HG02678 (cell line): ENCODE data around the gene SPECC1L.

Source experiments
- ATAC-seq: cut with Tn5 transposase; IDR thresholded peaks from one replicate; pipeline ENCODE4 v1.9.1; 2021; ENCODE audit warnings: mild to moderate bottlenecking, moderate library complexity; ENCODE audit not compliant: unreplicated experiment

The SPECC1L gene

GRCh38 chr22:24426851-24427499 is 156.3 kb downstream of the SPECC1L start:
- ATAC-seq: no peak

- ATAC-seq: peak; percentile 65
These were observed 157.0 kb downstream of the SPECC1L start, which contains the start of gene ADORA2A for GRCh38 chr22:24427500-24428164. ADORA2A (plus strand) TSS chr22:24427599; CDS start chr22:24433405, 5,806 bp downstream.

- ATAC-seq: no peak
These were observed 158.2 kb downstream of the SPECC1L start for GRCh38 chr22:24428751-24429410.

DNA sequence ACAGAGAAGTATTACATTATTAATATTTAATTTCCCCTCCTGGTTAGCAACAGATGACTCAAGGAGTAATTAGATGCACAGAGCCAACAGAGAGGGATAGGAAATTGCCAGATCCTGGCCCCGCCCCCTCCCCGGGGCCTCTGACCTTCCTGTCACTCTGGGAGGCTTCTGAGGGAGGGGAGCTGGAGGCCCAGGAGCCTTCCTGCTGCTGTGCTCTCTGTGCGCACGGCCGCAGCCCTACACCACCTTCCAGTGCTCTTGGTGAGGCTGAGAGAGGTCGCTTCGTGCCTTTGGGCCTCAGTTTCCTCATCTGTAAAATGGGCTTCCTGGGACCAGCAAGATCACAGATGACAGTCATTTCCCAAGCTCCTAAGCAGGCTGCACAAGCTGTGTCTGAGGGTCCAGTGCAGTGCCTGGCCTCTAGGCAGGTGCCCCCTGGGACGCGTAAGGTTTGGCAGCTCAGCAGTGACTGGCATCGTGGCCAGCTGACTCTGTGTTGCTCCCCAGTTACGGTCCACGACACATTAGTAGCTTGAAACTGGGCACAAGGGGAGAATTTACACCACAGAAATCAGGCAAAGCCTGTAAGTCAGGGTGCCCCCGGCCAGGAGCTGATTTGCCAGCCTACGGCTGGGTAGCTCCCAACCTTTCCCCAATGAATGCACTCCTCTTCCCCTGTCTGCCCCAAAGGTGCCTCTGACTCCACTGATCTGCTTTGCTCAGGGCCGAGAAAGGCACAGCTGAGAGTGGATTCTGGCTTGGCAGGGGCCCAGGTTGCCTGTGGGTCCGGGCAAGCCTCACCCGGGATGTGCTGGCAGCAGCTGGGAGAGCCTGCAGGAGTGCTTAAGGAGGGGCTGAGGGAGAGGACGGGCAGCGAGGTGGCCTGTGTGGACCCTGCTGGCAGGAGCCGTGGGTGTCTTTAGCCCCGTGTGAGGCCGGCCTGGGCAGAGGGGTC is 159.1 kb downstream of the SPECC1L start:
- no peak for ATAC-seq

DNA sequence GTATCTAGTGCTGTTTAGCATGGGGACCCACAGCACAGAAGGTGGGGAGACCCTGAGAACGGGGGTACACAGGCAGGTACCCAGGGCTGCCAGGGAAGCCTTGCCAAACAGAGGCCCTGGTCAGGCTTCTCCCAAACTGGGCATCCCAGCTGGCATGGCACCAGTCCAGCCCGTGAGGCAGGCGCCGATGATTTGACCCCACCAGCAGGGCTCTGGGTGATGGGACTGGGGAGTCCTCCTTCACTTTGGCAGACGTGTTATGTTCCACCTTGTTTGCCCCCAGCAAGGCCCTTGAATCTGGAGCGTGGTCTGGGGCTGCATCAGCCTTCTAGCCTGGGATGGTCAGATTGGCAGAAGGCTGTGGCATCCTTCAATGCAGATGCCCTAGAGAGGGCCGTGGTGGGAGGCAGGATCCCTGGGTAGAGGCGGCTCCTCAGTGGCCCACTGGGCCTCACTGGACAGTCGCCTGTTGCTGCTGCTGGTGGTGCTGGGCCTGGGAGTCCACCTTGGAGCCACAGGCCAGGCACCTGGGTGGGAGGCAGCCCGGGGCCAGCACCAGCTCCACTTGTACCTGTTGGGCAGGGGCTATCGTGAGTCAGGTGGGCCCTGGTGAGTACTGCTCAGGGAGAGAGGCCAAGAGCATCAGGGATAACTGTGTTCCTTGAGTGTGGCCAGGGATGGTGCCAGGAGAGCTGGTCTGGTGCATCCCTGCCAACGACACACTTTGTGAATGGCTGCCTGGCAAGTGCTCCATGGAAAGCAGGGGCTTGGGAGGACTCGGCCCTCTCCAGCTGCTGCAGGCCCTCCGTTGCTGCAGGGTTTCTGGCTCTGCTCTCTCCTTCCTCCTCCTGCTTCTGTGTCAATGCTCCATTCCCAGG is 160.0 kb downstream of the SPECC1L start:
- no peak for ATAC-seq

DNA sequence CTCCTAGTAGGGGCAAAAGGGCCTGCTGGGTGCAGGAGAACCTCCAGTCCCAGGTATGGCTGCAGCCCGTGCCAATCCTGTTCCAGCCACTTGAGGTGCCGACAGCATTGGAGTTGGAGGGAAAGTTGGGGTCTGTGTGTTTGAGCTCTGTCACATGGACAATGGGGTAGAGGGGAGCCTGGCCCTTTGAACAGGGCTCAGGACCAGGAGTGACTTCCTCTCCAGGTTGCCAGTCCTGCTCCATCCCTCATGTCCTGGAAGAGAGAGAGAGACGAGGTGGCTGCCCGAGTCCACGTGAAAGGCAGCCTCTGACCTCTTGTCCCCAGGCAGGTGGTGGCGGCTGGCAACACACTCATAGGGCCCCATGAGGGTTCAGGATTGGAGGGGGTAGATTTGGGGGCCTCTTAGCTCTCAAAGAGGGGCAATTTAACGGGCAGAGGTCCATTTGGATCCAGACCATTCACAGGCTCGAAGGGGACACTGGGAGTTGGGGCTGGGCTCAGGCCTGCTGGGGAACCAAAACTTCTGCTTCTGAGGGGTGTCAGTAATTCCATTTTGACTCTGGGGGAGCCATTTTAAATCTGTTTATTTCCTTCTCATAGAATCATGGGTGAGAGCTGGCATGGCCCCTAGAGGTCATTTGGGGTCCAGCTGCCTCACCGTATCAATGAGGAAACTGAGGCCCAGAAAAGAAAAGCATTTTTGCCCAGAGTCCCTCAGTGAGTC is 160.8 kb downstream of the SPECC1L start:
- ATAC-seq: no peak

DNA sequence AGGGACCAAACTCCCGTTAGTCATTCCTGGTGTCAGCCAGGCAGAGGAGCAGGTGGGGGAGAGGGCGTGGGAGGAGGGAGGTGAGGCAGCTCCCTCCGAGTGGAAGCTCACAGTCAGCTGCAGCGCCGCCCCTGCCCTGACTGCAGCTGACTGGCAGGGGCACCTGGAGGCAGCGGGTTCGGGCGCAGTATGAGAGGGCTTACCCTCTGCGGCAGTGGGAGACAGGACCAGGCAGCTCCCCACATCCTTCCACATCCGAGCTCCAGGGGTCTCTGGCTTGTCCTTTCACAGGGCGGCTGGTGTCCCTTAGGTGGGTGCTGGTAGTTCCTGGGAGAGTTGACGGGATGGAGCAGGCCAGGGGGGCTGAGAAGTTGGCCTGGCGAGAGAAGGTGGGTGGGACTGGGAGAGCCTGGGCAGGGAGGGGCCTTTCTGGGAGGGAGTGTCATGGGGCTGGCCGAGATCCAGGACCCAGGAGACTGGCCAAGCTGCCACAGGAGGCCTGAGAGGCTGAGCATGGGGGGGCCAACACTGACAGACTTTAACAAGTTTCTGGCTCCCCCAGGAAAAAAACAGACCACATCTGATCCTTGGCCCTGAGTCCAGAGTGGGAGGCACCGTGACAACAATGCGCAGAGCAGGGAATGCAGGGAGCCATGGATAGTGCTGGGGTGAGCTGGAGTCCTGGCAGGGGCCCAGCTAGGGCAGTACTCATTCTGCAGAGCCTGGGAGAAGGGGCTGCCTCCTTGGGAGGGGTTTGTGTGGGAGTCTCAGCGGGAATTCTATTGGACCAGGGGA is 161.6 kb downstream of the SPECC1L start:
- ATAC-seq: no peak

DNA sequence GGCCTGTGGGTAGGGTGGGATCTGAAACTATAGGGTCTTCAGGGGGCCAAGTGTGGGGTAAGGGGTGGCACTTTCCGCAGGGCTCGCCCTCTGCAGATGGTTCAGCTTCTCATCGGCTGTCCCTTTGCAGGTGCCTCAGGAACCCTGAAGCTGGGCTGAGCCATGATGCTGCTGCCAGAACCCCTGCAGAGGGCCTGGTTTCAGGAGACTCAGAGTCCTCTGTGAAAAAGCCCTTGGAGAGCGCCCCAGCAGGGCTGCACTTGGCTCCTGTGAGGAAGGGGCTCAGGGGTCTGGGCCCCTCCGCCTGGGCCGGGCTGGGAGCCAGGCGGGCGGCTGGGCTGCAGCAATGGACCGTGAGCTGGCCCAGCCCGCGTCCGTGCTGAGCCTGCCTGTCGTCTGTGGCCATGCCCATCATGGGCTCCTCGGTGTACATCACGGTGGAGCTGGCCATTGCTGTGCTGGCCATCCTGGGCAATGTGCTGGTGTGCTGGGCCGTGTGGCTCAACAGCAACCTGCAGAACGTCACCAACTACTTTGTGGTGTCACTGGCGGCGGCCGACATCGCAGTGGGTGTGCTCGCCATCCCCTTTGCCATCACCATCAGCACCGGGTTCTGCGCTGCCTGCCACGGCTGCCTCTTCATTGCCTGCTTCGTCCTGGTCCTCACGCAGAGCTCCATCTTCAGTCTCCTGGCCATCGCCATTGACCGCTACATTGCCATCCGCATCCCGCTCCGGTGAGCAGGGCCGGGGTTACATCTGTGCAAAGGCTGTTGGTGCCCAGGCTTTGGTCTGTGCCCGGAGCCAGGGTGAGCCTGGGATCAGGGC is 162.6 kb downstream of the SPECC1L start:
- ATAC-seq: no peak

DNA sequence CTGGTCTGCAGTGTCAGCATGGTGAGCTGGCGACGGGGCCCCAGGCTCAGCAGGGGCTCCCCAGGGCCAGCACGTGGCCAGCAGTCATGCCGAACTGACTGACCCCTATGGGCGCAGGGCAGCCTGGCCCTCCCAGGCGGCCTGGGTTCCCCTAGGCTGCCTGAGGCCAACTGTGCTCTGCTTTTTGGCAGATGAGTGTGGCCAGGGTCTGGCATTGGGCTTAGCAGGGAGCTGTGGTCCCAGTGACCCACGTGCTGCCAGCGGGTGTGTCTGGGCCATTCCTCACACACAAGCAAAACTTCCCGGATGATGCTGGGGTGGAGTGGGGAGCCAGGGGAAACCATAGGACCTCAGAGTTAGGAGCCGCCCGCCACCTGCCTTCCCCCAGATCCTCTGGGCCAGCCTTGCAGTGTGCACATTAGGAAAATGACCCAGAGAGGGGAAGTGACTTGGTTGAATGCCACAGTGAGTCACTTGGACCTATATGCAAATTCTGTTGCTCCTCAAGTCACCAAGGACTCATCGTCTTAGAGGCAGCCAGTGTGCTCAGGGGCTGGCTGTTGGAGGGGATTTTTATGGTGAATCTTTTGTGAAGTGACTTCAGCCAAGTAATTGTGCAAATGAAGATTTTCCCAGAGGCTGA is 163.3 kb downstream of the SPECC1L start:
- ATAC-seq: peak; percentile 68

- peak; percentile 59 for ATAC-seq
These were observed 164.1 kb downstream of the SPECC1L start for GRCh38 chr22:24434471-24435322.

DNA sequence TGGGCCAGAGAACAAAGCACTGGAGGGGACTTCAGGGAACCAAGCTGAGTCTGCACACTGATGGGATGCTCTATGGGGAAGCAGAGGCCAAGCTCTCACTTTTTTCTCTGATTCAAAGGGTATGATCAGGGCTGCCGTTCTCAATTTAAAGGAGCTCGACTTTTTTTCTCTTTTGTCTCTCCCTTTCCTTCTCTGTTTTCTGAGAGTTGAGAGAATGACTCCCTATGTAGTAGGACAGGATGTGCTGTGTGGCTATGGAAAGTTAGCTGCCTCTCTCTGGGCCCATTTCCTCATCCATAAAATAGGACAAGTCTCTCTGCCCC is 164.7 kb downstream of the SPECC1L start:
- no peak for ATAC-seq

DNA sequence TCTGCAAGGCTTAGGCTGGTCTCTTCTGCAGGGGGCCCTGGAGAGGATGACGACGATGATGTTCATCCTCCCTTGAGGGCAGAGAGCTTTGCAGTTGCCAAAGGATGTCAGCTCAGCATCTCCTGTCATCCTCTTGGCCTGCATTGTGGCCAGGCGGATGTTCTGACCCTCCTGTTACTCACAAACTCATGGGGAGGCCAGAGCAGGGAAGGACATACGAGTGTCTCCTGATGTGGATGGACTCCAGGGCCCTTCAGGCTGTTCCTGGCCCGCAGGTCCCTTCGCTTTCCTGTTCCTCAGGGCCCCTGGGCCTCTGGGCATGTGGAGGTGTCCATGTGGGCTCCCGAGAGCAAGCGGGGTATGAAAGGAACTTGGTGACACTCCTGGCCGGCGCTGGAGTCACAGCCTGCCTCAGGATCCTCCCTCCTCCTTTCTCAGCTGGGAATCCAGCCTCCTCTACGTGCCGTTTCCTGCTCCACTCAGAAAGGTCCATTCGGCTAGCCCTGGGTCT is 165.3 kb downstream of the SPECC1L start:
- ATAC-seq: no peak

- no peak for ATAC-seq
These were observed 165.9 kb downstream of the SPECC1L start for GRCh38 chr22:24436553-24436952.

DNA sequence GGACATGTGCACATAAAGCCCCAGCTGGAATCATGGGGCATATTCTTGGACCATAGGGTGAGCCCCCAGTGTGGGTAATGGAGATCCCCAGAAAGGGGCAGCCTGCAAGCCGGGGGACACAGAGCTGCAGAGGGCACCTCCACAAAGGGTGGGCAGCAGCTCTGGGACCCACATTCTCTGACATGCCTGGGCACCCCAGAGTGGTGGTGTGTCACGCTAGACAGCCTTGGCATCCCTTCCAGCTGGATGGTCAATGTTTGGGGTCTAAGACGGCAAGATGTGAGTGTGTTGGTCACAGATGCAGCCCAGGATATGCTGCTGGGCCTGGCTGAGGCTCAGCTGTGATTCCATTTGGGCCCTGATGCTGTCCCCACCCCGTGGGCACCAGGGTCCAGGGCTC is 166.5 kb downstream of the SPECC1L start:
- ATAC-seq: no peak

DNA sequence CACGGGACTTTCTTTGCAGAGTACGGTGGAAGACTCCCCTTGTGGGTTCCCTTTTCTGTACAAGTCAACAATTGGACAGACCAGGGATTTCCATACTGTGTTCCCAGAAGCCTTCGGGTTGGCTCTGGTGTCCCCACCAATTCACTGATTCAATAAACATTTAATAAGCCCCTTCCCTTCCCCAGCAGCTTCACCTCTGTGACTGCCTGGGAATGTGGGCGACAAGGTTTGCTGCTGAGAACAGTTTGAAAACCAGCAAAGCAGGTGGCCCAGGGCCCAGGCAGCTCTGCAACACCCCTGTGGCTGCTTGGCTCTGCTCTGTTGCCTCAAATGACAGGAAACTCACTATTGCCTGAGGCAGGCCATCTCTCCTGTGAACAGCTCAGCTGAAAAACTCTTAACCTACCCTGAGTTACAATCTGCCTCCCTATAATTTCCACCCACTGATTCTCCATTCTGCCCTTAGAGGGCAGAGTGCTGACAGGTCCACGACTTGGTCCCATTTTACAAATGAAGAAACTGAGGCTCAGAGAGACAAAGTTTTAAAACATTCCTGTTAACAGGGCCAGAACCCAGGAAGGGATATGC is 167.2 kb downstream of the SPECC1L start:
- peak; percentile 34 for ATAC-seq

GRCh38 chr22:24440270-24440717 is 169.7 kb downstream of the SPECC1L start:
- no peak for ATAC-seq
